Heart right ventricle (tissue), 16 donors: ENCODE data around the gene GATAD2B. TPM values are rescaled to one million over a fixed set of nuclear protein-coding genes. Genes with fewer than 3 reads are reported as not detected.
"Not testable (repeated sequence)": the region's sequence is repeated elsewhere in the genome, so short reads cannot be mapped to it uniquely, and the experiment has no call there.

Experiments used
- ATAC-seq, 8 donors: fragments of 200-7000 bp; cut with Tn5 transposase; one replicate each; pipeline ENCODE4 v1.9.1; 2020; ENCODE audit warnings: mild to moderate bottlenecking in 8 of 8, moderate library complexity in 8 of 8, moderate number of reproducible peaks in 1 of 8
- DNase-seq, 2 donors: peaks; one replicate each; pipeline ENCODE4 v3.0.0-alpha.2; 2020
- H3K27ac ChIP-seq, 10 donors: fragments of 200-600 bp; sonication (generic) in 2 of 10; one replicate each; pipeline versions ENCODE4 v1.5.0 to v1.8.0; 2020 to 2022; ENCODE audit warnings: mild to moderate bottlenecking in 3 of 10
- H3K27me3 ChIP-seq, 7 donors: fragments of 200-600 bp; one replicate each; pipeline ENCODE4 v1.8.0; 2021 to 2022; ENCODE audit warnings: mild to moderate bottlenecking in 2 of 7
- H3K36me3 ChIP-seq, 9 donors: fragments of 200-600 bp; sonication (generic) in 1 of 9; one replicate each; pipeline versions ENCODE4 v1.5.0 to v1.8.0; 2020 to 2022; ENCODE audit warnings: mild to moderate bottlenecking in 2 of 9
- H3K4me1 ChIP-seq, 9 donors: fragments of 200-600 bp; sonication (generic) in 1 of 9; one replicate each; pipeline versions ENCODE4 v1.5.0 to v1.8.0; 2020 to 2022; ENCODE audit warnings: mild to moderate bottlenecking in 4 of 9
- H3K4me3 ChIP-seq, 10 donors: fragments of 200-600 bp; sonication (generic) in 2 of 10; one replicate each; pipeline versions ENCODE4 v1.5.0 to v1.8.0; 2020 to 2022; ENCODE audit warnings: mild to moderate bottlenecking in 7 of 10, moderate library complexity in 2 of 10
- H3K9me3 ChIP-seq, 11 donors: fragments of 200-600 bp in 10 of 11; sonication (generic) in 2 of 11; one replicate each; pipeline versions ENCODE4 v1.5.0 to v1.8.0; 2013 to 2022; ENCODE audit warnings: mild to moderate bottlenecking in 2 of 11, control low read depth in 1 of 11, moderate library complexity in 1 of 11
- CTCF ChIP-seq, 9 donors: fragments of 200-600 bp; sonication (generic) in 2 of 9; IDR thresholded peaks; one replicate each; pipeline versions ENCODE4 v1.5.0 to v1.8.0; 2021 to 2022; ENCODE audit warnings: antibody characterized with exemption in 9 of 9, mild to moderate bottlenecking in 5 of 9, moderate library complexity in 1 of 9
- WGBS, 2 donors: extraction: QIAGEN DNeasy Blood & Tissue Kit; methylation state at CpG; one replicate each; pipeline ENCODE4 v1.1.7; 2013; ENCODE audit warnings: inconsistent platforms in 1 of 2; 5-methylcytosine and 5-hydroxymethylcytosine counted together
- intact Hi-C, 10 donors: fragments of 100-400 bp; cut with DNase I; formaldehyde crosslinking; loops; one replicate each; pipeline versions ENCODE4 v1.11.1 to v1.14.2; 2022
- polyA plus RNA-seq, 2 donors: library from polyadenylated mRNA; stranded (reverse); fragments of 200-250 nt; gene quantifications; one replicate each; pipeline ENCODE4 v1.2.3, GENCODE V29; 2013
- total RNA-seq, 10 donors: library from RNA; stranded (reverse); fragmentation: NEBNext Ultra II Directional in 3 of 10; extraction: Animal tissue kit (Norgen Biotek cat#: 25700) in 3 of 10; gene quantifications; one replicate each; pipeline versions ENCODE4 v1.2.1 to v1.2.4, GENCODE V29; 2021 to 2023
- donor health status: Arrhythmogenic right ventricular cardiomyopathy.
- donor health status: ischemic (EF 13 %, LVEDD 7.1; RV severe dilation, severe dysfunction).
- donor health status: healthy with polysubstance abuse.
- donor health status: DM: no; HTN: yes; CAD: no.
- donor health status: DM: no; HTN: no; CAD: no.
- donor health status: ischemic (EF 25% LVEDD 6.9; RV normal size, moderate dysfunction).
- donor health status: ischemic (EF 25% LVEDD 5.7; RV mildly dilated, moderate dysfunction).
- donor health status: healthy.
- donor health status: DM: yes; HTN: yes; CAD: no.
- donor health status: Ischemic cardiomyopathy.
- donor health status: ischemic (EF 35%, LVEDD 5.7; RV mildly dilated, moderate dysfunction).
- donor health status: nonischemic (EF 11% LVEDD 7.7; RV severe dilation, severe dysfunction).
- donor health status: DM: yes; HTN: yes; CAD: no.
- donor health status: PGD.
- donor health status: ischemic (EF 29% LVEDD 5.4; RV normal size, mild dysfunction).
- donor health status: nonischemic (EF 23%, LVEDD 6.1; RV moderate dilation, normal function).

GATAD2B gene
- total and polyA plus RNA-seq, 12 donors: 3.9 to 52.6 (median 41.9) TPM

DNA sequence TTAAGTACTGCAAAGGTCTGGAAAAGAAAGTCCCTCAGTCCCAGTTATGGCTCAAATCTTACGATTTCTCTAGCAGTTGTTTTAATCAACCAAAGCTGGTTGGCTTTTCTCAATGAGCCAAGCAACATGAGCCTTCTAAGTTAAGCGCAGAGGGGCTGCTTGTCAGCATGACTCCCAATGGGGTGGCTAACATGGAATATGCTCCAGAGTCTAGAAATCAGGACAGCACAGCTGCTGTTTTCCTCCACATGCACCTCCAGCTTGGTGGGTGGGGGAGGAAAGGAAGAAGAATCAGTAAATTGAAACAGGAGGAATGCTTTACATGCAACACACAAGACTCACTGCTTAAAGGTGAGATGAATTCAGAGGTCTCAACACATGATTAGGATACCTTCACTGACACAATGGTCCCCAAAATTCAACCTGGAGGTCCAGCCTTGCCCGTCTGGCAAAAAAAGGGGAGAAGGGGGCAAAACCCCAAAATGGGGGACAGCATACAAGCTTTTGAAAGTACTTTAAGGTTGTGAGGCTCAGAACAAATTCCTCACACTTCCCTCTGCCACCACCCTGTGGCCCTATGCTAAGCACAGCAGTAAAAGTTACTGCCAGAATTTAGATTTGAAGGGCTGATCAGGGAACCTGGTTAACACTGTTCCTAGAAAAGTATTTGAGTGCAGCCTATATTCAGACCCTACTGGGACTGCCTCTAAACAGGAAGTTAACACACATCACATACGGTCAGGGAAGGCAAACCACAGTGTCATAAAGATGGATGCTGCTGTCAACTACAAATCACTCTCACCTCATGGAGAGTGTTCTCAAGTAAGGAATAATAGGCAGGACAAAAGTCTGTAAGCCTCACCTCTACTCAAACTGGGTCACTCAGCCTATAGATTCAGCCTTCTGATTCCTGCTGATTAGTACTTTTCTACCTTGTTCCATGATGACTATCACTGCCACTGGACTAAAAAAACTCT, 2.6 kb downstream of the GATAD2B start:
- intact Hi-C loops: loop anchor here in 6 of 10 donors (5.0 to 10.0 kb wide), 6 partner anchors 38 to 123 kb away; no protein-coding TSS in a partner anchor
- H3K4me1 ChIP-seq: peaks cover 12 to 66% (median 44%) of the 10 kb centered on the region in 9 donors
- DNase-seq: no peak
- peak overlapping the region in 7 of 10 donors; percentile 5 to 94 (median 38) for H3K27ac ChIP-seq
- peak in 4 of 9 donors; percentile 17 to 47 (median 41) for TF ChIP-seq CTCF (IDR thresholded peaks at IDR 0.05)
- ATAC-seq: no peak
- H3K9me3 ChIP-seq: no peaks in the 10 kb centered on the region
- H3K4me3 ChIP-seq: peak overlapping the region in 5 of 10 donors; percentile 67 to 75 (median 71)
- peaks cover 0 to 43% (median 0%) of the 10 kb centered on the region in 9 donors for H3K36me3 ChIP-seq
- WGBS, 2 donors: 38 to 46% methylated on average over 4 of the region's 4 CpGs
- H3K27me3 ChIP-seq: no peaks in the 10 kb centered on the region

DNA sequence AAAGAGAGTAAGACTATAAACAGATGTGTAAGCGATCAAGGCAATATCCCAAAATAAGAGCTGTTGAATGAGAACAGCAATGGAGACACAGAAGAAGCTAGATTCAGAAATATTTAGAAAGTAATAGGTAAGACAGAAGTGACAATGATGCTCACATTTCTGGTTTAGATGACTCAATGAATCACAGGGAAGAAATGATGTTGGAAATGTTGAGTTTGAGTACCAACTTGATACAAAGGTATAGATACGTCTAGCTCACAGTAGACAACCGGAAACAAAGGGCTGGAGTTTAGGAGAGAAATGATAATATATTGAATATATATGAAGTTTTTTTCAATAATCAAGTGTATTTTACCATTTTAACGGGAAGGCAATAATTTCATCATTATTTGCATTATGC, 6.5 kb downstream of the GATAD2B start:
- Histone ChIP-seq H3K27me3 (no peaks in the 10 kb centered on the region), H3K36me3 (peaks cover 0 to 58% (median 0%) of the 10 kb centered on the region in 9 donors), H3K9me3 (no peaks in the 10 kb centered on the region), H3K4me3 (no peak overlapping the region), H3K4me1 (peaks cover 12 to 57% (median 31%) of the 10 kb centered on the region in 9 donors), H3K27ac (no peak overlapping the region)
- TF ChIP-seq CTCF (IDR thresholded peaks at IDR 0.05): no peak
- DNase-seq (no peak), ATAC-seq (no peak)
- WGBS, 2 donors: 86 to 89% methylated on average over 4 of the region's 4 CpGs
- intact Hi-C loops: loop anchor here in 2 of 10 donors (5.0 to 10.0 kb wide), 2 partner anchors 39 to 91 kb away; no protein-coding TSS in a partner anchor

DNA sequence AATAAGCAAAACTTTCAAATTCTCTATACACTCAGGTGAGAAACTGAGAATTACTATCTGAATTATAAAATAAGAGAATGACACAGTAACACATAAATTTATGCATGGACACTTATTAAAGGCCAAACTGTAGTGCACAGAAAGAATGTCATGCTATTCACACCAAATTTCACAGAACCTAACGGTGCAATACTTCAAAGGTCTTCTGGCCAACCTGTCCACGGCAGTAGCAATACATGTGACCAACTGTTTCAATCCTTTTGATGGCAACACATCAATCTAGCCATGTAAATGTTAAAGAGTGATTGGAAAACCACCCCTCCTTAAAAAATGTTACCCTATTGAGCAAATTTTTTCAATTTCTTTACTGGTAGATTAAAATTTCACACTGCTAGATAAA, 10.4 kb downstream of the GATAD2B start:
- DNase-seq (no peak), ATAC-seq (no peak)
- Histone ChIP-seq H3K36me3 (peaks cover 0 to 45% (median 0%) of the 10 kb centered on the region in 9 donors), H3K27me3 (no peaks in the 10 kb centered on the region), H3K9me3 (no peaks in the 10 kb centered on the region), H3K27ac (no peak overlapping the region), H3K4me1 (peaks cover 0 to 18% (median 4%) of the 10 kb centered on the region in 9 donors), H3K4me3 (no peak overlapping the region)
- TF ChIP-seq CTCF (IDR thresholded peaks at IDR 0.05): no peak
- intact Hi-C loops: loop anchor here in 1 of 10 donors (10.0 kb wide), 1 partner anchor 88 kb away; no protein-coding TSS in a partner anchor
- 65 to 69% methylated on average over 2 of the region's 2 CpGs for WGBS, 2 donors

DNA sequence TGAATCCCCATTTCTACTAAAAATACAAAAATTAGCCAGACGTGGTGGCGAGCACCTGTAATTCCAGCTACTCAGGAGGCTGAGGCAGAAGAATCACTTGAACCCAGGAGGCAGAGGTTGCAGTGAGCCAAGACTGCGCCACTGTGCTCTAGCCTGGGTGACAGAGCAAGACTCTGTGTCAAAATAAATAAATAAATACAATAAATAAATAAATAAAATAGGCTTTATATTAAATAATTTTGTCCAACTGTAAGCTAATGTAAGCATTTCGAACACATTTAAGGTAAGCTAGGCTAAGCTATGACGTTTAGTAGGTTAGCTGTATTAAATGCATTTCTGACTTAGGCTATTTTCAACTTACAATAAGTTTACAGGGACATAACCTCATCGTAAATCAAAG, 12.2 kb downstream of the GATAD2B start:
- not testable (repeated sequence) for H3K4me3 ChIP-seq, H3K9me3 ChIP-seq, DNase-seq, H3K27me3 ChIP-seq, H3K27ac ChIP-seq, ATAC-seq
- intact Hi-C loops: loop anchor here in 1 of 10 donors (10.0 kb wide), 1 partner anchor 86 kb away; no protein-coding TSS in a partner anchor
- WGBS, 2 donors: 89 to 90% methylated on average over 6 of the region's 6 CpGs
- H3K36me3 ChIP-seq: peaks cover 0 to 42% (median 0%) of the 10 kb centered on the region in 9 donors
- peaks cover 0 to 12% (median 4%) of the 10 kb centered on the region in 9 donors for H3K4me1 ChIP-seq
